ENCODE measurements around the gene METTL8.

METTL8 gene

DNA sequence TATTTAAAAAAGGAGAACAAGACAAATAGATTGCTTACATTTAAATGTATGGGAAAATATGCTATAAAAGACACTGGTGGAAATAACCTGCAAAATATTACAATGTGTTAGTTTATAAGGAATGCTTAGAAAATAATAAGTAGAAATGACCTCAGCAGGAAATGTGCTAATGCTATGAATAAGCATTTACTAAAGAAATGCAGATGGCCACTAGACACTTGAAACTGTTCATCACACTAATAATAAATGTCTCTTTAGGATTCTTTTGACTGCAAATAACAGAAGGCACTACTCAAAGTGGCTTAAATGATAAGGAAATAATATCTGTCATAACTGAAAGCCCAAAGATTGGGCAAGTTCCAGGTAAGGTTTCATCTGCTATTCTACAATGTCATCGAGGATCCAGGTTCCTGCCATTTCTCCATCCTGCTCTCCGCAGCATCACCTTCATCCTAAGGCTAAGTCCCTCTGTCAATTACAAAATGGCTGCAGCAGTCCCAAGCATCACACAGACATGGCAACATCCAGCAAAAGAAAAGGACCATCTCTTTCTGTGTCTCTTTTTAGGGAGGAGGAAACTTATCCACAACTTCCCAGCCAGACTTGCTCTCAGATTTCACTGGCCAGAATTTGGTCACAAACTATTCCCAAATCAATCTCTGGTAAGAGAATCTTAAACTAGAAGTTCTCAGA, 21.9 kb downstream of the METTL8 start:
- H3K27ac Mint-ChIP-seq = no peak overlapping the region
- peaks cover 34% of the 10 kb centered on the region for H3K4me1 Mint-ChIP-seq
- no peaks in the 10 kb centered on the region for H3K27me3 Mint-ChIP-seq
- DNase-seq (no peak), ATAC-seq (no peak)
- H3K4me3 Mint-ChIP-seq = no peak overlapping the region
- no peaks in the 10 kb centered on the region for H3K9me3 Mint-ChIP-seq

DNA sequence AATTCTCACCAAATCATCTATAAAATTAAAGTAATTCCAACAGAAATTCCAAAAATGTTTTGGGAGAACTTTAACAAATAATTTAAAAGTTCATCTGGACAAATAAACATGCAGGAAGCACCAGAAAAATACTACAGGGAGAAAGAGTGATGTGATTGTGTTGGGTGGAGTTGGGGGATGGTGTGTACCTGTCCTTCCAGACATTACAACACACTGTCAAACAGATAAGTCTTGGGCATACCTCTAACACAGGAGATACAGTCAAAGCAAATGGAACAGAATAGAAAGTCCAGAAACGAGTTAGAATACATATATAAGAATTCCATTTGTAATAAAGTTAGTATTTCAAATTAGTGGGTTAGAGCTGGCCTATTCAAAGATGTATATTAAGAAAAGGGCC, 22.6 kb downstream of the METTL8 start:
- ATAC-seq = no peak
- no peaks in the 10 kb centered on the region for H3K9me3 Mint-ChIP-seq
- H3K4me1 Mint-ChIP-seq = peaks cover 31% of the 10 kb centered on the region
- H3K27ac Mint-ChIP-seq = peak overlapping the region in 1 of 2 donors; percentile 71
- no peak overlapping the region for H3K4me3 Mint-ChIP-seq
- no peaks in the 10 kb centered on the region for H3K27me3 Mint-ChIP-seq
- DNase-seq = no peak

DNA sequence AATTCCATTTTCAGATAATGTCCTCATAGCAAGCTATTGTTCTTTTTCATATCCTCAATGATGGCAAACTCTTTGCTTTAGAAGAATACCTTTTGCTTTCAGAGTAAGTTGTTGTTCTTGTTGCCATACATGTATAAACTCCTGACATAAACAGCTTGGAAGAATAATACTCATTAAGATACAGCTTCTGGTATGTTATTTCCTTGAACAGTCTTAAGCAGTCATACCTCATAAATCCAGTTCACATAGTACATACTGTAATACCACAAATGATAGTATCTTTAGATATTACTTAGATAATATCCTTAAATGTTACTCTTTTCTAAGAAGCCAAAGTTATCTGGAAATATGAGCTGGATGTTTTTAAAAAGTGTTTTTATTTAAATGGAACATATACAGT, 23.2 kb downstream of the METTL8 start:
- no peaks in the 10 kb centered on the region for H3K27me3 Mint-ChIP-seq
- no peak overlapping the region for H3K27ac Mint-ChIP-seq

DNA sequence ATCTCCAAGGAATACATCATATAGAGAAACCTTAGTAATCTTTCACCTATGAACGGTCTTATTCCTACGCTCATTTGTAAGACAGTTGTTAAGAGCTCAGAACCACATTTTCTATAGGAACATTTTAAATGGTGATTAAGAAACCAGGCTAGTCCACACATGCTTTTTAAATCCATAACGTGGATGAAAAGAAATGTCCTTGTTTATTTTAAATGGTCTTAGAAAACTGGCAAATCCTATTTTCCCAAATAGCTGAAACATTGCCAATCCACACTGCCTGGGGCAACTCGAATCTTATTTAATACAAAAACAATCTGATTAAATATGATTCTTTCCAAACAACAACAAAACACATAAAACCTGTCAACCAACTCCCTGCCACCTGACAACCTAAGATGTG, 23.7 kb downstream of the METTL8 start:
- H3K4me3 Mint-ChIP-seq = no peak overlapping the region
- peaks cover 22% of the 10 kb centered on the region for H3K4me1 Mint-ChIP-seq
- DNase-seq = no peak
- H3K9me3 Mint-ChIP-seq = peaks cover 2 to 3% of the 10 kb centered on the region in 2 donors
- no peaks in the 10 kb centered on the region for H3K27me3 Mint-ChIP-seq
- H3K27ac Mint-ChIP-seq = no peak overlapping the region
- no peak for ATAC-seq

More for the DNA sequence above, 23.2 kb downstream of the METTL8 start:
- DNase-seq (no peak), ATAC-seq (no peak)
- H3K4me1 Mint-ChIP-seq = peaks cover 25% of the 10 kb centered on the region
- no peaks in the 10 kb centered on the region for H3K9me3 Mint-ChIP-seq
- no peak overlapping the region for H3K4me3 Mint-ChIP-seq

DNA sequence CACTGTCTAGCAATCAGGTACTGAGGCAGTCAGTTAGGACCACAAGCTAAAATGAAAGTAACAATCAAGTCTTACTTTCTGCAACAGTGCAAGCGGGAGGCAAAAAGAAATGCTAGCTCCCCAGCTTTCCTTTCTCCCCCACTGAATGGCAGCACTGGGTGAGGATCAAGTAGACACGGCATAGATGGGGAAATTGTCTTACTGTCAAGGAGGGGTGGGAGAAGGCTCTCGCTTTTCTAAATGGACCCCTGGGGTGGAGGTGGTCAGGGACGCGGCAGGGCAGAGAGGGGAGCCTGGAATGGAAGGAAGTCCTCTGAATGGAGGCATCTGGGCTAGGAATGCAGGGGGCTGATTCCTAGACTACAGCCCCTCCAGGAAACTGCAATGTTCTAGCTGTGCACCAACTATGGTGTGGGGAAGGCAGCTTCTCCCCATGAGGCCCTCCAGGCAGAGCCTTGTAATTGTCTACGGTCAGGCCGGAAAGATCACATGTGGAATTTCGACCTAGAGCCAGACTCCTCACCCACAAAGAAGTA, 24.3 kb downstream of the METTL8 start:
- H3K4me3 Mint-ChIP-seq = peak overlapping the region; percentile 61 to 64
- no peak overlapping the region for H3K27ac Mint-ChIP-seq
- peaks cover 17% of the 10 kb centered on the region for H3K4me1 Mint-ChIP-seq
- no peaks in the 10 kb centered on the region for H3K27me3 Mint-ChIP-seq
- ATAC-seq = no peak
- H3K9me3 Mint-ChIP-seq = peaks cover 7% of the 10 kb centered on the region in 2 donors
- no peak for DNase-seq

DNA sequence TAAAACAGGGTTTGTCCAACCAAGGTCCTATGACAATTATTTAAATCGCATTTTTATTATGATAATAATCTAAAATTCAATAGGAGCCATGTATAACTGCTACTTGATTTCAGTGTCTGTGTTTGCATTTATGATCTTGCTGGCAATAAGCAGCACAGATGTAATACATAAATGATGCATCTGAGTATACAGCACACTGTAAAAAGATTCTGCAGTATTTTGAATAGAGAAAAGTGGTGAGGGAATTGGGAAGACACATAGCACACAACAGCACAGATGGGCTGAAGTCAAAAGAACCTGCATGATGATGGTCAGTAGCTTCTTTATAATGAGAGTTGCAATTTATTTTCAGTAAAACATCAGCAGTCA, 26.1 kb downstream of the METTL8 start:
- no peaks in the 10 kb centered on the region for H3K27me3 Mint-ChIP-seq
- no peak overlapping the region for H3K27ac Mint-ChIP-seq
- no peak overlapping the region for H3K4me3 Mint-ChIP-seq
- H3K4me1 Mint-ChIP-seq = peaks cover 23% of the 10 kb centered on the region
- H3K9me3 Mint-ChIP-seq = peaks cover 7 to 11% of the 10 kb centered on the region in 2 donors
- DNase-seq = no peak
- no peak for ATAC-seq

DNA sequence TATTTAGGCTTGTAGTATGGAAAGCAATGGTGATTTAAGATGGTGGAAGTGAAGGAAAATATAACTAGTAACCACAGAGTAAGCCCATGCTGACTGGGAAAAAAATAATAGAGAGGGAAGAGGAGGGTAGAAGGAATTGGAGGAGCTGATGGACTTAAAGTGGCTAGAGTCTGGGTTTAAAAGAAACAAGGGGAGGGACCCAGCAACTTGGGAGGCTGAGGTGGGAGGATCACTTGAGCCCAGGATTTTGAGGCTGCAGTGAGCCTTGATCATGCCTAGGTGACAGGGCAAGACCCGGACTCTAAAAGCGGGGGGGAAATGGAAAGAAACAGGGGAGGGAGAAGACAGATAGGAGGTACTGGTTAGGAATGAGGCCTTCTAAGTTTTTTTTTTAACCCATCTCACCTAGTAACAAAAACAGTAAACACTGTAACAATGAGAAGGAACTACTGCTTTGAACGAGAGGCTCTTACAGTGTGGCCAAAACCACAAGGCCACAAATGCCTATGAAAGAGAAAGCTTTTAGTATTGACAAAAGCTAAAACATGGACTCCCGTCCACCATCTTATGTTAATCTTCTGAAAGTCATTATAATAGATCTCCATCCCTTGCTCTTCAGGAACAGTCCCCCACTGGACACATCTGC, 26.6 kb downstream of the METTL8 start:
- peak; percentile 74 for ATAC-seq
- H3K4me1 Mint-ChIP-seq = peaks cover 21% of the 10 kb centered on the region
- DNase-seq = no peak
- H3K27ac Mint-ChIP-seq = peak overlapping the region in 1 of 2 donors; percentile 53
- no peak overlapping the region for H3K4me3 Mint-ChIP-seq
- no peaks in the 10 kb centered on the region for H3K27me3 Mint-ChIP-seq
- H3K9me3 Mint-ChIP-seq = peaks cover 11 to 13% of the 10 kb centered on the region in 2 donors

DNA sequence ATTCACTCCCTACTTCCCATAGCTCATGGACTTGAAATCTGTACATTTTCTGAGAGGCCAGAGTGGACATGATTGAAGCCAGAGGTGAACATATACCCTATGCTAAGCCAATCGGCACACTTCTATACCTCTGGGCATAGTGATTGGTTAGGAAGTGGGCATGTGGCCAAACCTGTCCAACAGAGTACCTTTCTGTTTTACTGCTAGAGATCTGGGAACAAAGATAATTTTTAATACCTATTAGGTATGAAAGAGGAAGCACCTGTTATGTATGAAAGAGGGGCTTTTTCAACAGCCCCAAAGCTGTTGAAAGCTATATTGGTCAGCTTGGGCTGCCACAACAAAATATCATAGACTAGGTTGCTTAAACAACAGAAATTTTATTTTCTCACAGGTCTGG, 27.7 kb downstream of the METTL8 start:
- Mint-ChIP-seq H3K27me3 (no peaks in the 10 kb centered on the region), H3K27ac (peak overlapping the region in 1 of 2 donors; percentile 10), H3K4me3 (no peak overlapping the region), H3K9me3 (peaks cover 18 to 19% of the 10 kb centered on the region in 2 donors), H3K4me1 (peaks cover 18% of the 10 kb centered on the region)
- DNase-seq (no peak), ATAC-seq (no peak)

DNA sequence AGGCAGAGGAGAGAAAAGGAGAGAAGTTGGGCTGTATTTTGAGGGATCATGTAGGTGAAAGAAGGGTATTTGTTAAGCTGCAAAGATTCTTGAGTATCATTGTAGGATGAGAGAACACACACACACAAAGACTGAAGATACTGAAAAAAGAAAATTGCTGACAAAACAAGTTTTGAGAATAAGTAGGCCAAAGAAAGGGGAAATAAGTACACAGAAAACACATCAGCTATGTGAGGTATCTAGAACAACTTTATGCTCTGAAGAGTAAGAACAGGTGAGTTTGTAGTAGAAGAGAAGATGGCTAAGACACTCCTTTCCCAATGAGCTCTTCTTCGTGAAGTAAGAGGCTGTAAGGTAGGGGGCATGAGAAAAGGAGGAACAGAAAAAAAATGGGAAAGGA, 28.2 kb downstream of the METTL8 start:
- Mint-ChIP-seq H3K9me3 (peaks cover 18 to 19% of the 10 kb centered on the region in 2 donors), H3K4me3 (no peak overlapping the region), H3K4me1 (peaks cover 18% of the 10 kb centered on the region), H3K27ac (no peak overlapping the region), H3K27me3 (no peaks in the 10 kb centered on the region)
- ATAC-seq = no peak
- DNase-seq = no peak

DNA sequence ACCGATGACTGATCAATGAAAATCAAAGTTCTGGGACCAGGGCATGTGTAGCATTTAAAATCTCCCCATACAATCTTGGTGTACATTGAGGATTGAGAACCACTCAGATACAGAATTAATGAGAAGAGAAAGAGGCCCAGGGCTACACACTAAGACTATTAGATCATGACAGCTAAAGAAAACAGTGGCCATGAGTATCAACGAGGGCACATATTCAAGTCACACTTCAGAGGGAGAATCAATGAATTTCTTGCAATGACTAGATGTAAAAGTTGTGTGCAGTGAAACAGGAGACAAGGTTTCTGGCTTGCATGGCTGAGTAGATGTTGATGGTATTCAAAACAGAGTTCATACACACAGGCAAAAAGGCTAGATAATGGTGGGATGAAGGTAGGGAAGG, 29.1 kb downstream of the METTL8 start:
- Mint-ChIP-seq H3K27me3 (no peaks in the 10 kb centered on the region), H3K27ac (no peak overlapping the region), H3K4me1 (peaks cover 17% of the 10 kb centered on the region), H3K4me3 (no peak overlapping the region), H3K9me3 (peaks cover 18 to 19% of the 10 kb centered on the region in 2 donors)
- DNase-seq = no peak
- ATAC-seq = no peak

DNA sequence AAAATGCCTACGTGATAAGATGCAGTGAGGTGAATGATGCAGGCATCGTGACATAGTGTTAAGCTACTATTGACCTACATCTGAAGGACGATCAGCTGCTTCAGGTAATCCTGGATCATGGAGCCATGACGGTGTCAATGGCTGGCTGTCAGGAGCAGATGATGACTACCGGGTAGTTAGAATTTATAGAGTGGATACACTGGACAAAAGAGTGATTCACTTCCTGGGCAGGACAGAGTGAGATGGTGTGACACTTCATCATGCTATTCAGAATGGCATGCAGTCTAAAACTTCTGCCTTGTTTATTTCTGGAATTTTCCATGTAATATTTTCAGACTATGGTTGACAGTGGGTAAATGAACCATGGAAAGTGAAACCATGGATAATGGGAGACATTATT, 29.5 kb downstream of the METTL8 start:
- no peak overlapping the region for H3K4me3 Mint-ChIP-seq
- H3K27me3 Mint-ChIP-seq = no peaks in the 10 kb centered on the region
- DNase-seq = no peak
- H3K9me3 Mint-ChIP-seq = peaks cover 18 to 19% of the 10 kb centered on the region in 2 donors
- H3K27ac Mint-ChIP-seq = peak overlapping the region in 1 of 2 donors; percentile 37
- H3K4me1 Mint-ChIP-seq = peaks cover 13% of the 10 kb centered on the region
- no peak for ATAC-seq

DNA sequence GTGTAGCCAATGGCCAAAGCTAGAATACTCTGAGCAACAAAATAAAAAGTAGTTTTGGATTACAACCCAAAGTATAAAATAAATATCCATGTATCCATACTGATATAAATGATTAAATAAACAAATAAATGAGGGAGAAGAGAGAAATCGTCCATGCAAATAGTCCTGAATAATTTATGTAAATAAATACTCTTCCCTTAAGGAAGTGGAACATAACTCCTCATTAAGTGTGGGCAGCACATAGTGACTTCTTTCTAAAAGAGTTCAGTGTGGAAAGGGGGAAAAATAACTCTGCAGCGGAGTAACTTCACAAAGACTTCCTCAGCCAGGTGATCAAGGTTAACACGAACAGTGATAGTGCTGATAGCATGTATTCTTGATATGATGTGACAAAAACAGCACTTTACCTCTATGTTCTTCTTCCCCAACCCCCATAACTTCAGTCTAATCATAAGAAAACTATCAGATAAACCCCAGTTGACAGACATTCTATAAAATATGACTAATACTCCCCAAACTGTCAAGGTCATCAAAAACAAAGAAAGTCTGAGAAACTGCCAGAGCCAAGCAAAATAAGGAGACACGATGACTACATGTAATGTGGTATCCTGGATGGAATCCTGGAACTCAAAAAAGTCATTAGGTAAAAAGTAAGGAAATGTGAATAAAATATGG, 30.7 kb downstream of the METTL8 start:
- Mint-ChIP-seq H3K9me3 (peaks cover 18 to 19% of the 10 kb centered on the region in 2 donors), H3K4me1 (peaks cover 23% of the 10 kb centered on the region), H3K4me3 (no peak overlapping the region), H3K27me3 (no peaks in the 10 kb centered on the region), H3K27ac (no peak overlapping the region)
- no peak for DNase-seq
- ATAC-seq = no peak

DNA sequence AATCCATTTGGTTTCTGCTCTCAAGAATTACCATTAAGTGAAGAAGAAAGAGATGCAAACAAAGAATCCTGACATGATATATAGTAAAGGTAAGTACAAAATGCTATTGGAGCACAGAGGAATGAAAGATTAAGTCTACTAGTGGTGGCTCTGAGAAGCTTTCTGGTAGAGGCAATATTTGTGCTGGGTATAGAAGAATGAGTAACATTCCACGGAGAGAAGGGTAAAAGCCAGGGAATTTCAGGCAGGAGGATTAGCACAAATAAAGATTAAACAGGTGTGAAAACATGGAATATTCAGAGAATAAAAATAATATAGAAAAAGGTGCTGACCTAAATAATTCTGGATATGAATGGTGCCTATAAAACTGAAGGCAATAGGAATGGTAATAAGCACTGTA, 31.8 kb downstream of the METTL8 start:
- DNase-seq (no peak), ATAC-seq (no peak)
- H3K4me1 Mint-ChIP-seq = peaks cover 22% of the 10 kb centered on the region
- H3K27me3 Mint-ChIP-seq = no peaks in the 10 kb centered on the region
- no peak overlapping the region for H3K27ac Mint-ChIP-seq
- peaks cover 18 to 19% of the 10 kb centered on the region in 2 donors for H3K9me3 Mint-ChIP-seq
- H3K4me3 Mint-ChIP-seq = no peak overlapping the region

DNA sequence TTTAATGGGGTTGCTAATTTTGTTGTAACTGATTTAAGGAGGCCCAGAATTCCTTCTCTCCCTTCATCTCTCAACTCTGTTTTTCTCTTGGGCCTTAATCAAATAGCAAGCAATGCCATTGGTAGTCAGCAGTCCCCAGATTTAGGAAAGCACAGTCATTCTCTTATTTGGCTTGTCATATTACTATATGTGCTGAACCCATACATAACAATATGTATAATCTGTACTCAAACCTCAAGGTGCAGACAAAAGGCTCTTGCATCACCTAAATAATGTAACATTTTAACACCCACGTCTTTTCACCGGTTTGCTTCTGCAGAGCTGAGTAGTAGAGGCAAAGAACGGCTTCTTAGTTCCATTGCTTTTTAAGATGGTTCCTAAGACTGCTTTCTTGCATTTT, 33.4 kb downstream of the METTL8 start:
- Mint-ChIP-seq H3K27me3 (no peaks in the 10 kb centered on the region), H3K9me3 (peaks cover 18 to 19% of the 10 kb centered on the region in 2 donors), H3K4me3 (no peak overlapping the region), H3K4me1 (peaks cover 19% of the 10 kb centered on the region), H3K27ac (no peak overlapping the region)
- DNase-seq (no peak), ATAC-seq (no peak)

DNA sequence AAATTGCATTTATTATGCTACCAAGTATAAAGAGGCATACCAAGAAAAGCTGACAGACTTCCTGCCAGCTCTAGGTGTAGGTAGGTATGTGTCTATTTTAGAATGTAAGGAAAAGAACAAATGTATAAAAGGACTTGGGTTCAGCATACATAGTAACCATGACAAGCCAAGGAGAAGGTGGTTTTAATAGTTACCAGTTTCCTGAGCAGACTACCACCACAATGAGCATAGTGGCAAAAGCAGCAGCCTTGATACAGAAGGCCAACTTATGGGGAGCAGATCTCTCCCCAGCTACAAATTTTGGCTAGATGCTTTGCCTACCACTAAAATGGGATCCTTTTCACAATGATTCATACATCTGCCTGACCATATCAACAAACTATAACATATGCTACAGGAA, 34.5 kb downstream of the METTL8 start:
- Mint-ChIP-seq H3K27ac (no peak overlapping the region), H3K27me3 (no peaks in the 10 kb centered on the region), H3K4me3 (no peak overlapping the region), H3K4me1 (peaks cover 19% of the 10 kb centered on the region), H3K9me3 (peaks cover 10 to 12% of the 10 kb centered on the region in 2 donors)
- ATAC-seq = no peak
- DNase-seq = no peak

DNA sequence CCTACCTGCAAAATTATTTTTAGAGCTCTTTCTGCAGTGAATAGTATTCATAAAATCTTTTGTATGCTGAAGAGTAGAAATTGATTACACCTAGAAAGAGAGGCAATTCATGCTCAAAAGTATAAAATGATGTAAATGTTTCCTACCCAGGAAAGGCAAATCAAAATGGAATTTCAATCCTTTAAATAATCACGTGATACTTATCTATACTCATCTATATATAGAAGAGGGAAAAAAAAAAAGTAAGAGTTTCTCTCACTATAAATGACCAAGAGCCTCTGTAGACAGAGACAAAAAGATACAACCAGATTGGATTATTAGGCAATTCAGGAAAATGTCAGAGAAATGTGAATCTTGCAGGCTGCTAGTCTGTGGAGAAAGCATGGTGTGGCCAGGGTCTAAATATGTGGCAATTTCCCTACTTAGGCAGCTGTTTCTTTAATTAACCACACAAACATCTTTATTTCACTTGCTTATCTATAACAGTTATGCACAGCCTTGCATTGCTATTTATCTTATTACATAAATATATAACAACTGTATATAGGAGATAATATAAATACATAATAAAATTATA, 39.5 kb downstream of the METTL8 start:
- H3K27ac Mint-ChIP-seq = no peak overlapping the region
- ATAC-seq (no peak), DNase-seq (no peak)
- no peak overlapping the region for H3K4me3 Mint-ChIP-seq
- H3K9me3 Mint-ChIP-seq = no peaks in the 10 kb centered on the region
- peaks cover 24% of the 10 kb centered on the region for H3K4me1 Mint-ChIP-seq
- no peaks in the 10 kb centered on the region for H3K27me3 Mint-ChIP-seq

All from stimulated activated naive CD8-positive, alpha-beta T cell treated with anti-CD3 and anti-CD28 coated beads, Interleukin-15, amount 100 ng/mL, for 72 hours (primary cell).